AG09309 (cell line): ENCODE results near the gene SRSF3.

ENCODE experiments used
- DNase-seq: peaks from one replicate; pipeline ENCODE4 v3.0.0-alpha.2; 2010; ENCODE audit warnings: low read depth
- H3K4me3 ChIP-seq: 2 replicates; pipeline ENCODE4 v1.5.1; 2011; ENCODE audit warnings: mild to moderate bottlenecking, low read depth, low read length, moderate library complexity; ENCODE audit not compliant: control insufficient read depth
- TF ChIP-seq, protein P1 (sequence below): IDR thresholded peaks from 2 replicates; pipeline ENCODE4 v1.5.1; 2011; ENCODE audit warnings: mild to moderate bottlenecking, low read depth, low read length, inconsistent platforms; ENCODE audit not compliant: insufficient read depth, control insufficient read depth; ENCODE audit errors: missing control alignments

SRSF3 gene

DNA sequence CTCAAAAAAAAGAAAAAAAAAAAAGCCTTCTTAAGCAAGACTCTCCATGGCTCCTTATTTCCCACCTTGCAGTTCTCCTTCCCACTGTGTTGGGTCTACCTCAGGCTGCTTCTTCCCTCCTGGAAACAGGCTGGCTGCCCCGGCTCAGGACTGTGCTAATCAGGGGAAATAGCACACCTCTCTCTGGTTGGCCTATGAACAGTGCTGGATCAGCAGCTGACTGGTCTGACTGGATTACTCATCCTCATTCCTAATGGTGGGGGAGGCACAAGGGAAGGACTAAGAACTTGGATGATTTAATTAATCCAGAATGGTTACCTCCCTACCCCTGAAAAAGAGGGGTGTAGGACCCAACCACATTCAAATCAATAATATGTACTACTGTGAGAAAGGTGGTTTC, 3.9 kb upstream of the SRSF3 start:
- peak; percentile 51 for DNase-seq
- H3K4me3 ChIP-seq: no peak overlapping the region
- TF ChIP-seq, protein P1, sequence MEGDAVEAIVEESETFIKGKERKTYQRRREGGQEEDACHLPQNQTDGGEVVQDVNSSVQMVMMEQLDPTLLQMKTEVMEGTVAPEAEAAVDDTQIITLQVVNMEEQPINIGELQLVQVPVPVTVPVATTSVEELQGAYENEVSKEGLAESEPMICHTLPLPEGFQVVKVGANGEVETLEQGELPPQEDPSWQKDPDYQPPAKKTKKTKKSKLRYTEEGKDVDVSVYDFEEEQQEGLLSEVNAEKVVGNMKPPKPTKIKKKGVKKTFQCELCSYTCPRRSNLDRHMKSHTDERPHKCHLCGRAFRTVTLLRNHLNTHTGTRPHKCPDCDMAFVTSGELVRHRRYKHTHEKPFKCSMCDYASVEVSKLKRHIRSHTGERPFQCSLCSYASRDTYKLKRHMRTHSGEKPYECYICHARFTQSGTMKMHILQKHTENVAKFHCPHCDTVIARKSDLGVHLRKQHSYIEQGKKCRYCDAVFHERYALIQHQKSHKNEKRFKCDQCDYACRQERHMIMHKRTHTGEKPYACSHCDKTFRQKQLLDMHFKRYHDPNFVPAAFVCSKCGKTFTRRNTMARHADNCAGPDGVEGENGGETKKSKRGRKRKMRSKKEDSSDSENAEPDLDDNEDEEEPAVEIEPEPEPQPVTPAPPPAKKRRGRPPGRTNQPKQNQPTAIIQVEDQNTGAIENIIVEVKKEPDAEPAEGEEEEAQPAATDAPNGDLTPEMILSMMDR: no peak

GRCh38 chr6:36592221-36592655, 1.9 kb upstream of the SRSF3 start:
- DNase-seq: no peak
- H3K4me3 ChIP-seq: no peak overlapping the region
- TF ChIP-seq, protein P1: no peak

DNA sequence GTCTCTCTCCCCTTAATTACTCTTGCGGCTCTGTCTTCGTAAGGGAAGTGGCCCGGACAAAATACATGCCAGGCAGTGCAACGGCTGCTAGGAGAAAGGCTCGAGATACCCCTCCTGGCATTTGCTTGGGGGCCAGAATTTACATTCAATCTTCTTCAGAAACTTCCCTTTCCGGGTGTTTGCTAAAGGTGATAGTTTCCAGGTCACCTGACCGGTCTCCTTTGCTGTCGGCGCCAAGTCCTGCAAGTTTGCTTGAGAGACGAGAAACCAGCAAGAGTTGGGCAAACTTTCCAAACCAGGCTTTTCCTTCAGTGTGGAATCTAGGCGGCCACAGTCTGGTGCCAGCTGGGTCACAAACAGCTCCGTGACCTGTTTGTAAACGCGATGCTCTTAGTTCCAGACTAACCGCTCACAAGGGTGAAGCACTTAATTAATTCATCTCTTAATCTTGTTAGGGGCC, 563 bp upstream of the SRSF3 start:
- TF ChIP-seq, protein P1: no peak
- H3K4me3 ChIP-seq: peak overlapping the region; percentile 20
- DNase-seq: no peak

GRCh38 chr6:36594816-36595643, 868 bp downstream of the SRSF3 start:
- TF ChIP-seq, protein P1: no peak
- DNase-seq: no peak
- peak overlapping the region; percentile 77 for H3K4me3 ChIP-seq

DNA sequence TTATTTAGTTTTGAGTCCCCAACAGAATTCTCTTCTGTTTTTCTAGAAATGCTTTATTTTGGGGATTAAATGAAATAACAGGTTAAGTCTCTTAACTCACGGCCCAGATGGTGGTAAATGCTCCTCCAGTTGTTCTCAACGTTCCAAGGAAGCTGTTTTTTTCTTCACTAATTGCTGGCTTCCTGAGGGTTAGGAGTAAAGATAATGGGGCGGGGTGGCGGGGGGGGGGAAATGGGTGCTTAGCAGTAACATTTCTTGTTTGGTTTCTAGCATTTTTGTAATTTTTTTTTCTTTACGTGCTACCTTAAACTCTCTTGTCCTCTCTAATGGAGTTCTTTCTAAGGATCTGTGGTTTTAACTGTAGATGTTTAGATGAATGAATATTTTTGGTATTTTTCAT, 2.2 kb downstream of the SRSF3 start:
- DNase-seq: no peak
- TF ChIP-seq, protein P1: no peak
- peak overlapping the region; percentile 77 for H3K4me3 ChIP-seq

DNA sequence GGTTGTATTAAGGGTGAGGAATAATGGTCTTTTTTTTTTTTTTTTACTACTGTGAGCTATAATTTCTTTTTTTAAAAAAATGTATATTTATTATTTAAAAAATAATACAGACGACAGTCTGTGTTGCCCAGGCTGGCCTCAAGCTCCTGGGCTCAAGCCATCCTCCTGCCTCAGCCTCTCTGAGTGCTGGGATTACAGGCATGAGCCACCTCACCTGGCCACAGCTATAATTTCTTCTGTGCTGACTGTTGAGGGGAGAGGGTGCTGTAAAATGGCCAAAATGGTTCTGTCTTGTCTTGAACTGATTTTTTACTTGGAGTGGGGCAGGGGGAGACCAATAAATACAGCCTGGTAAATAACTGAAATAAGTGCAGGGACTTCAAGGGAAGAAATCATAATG, 3.6 kb downstream of the SRSF3 start:
- no peak for DNase-seq
- peak overlapping the region; percentile 77 for H3K4me3 ChIP-seq
- TF ChIP-seq, protein P1: no peak

DNA sequence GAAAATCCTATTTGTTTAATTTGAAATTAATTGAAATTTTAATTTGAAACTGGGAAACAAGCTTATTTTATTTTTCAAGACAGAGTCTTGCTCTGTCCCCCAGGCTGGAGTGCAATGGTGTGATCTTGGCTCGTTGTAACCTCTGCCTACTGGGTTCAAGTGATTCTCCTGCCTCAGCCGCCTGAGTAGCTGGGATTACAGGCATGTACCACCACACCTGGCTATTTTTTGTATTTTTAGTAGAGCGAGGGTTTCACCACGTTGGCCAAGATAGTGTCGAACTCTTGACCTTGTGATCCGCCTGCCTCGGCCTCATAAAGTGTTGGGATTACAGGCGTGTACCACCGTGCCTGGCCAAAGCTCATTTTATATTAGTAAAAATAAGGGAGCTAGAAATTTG, 4.2 kb downstream of the SRSF3 start:
- peak overlapping the region; percentile 77 for H3K4me3 ChIP-seq
- TF ChIP-seq, protein P1: no peak
- no peak for DNase-seq
